GM19468 (cell line): ENCODE data around the gene SLC16A1.
"Not testable (repeated sequence)": the region's sequence is repeated elsewhere in the genome, so short reads cannot be mapped to it uniquely, and the experiment has no call there.

Experiments
- ATAC-seq: cut with Tn5 transposase; IDR thresholded peaks from one replicate; pipeline ENCODE4 v1.9.1; 2021; ENCODE audit warnings: mild to moderate bottlenecking, moderate library complexity, moderate number of reproducible peaks; ENCODE audit not compliant: unreplicated experiment; ENCODE audit errors: extremely low read depth

Gene SLC16A1

DNA sequence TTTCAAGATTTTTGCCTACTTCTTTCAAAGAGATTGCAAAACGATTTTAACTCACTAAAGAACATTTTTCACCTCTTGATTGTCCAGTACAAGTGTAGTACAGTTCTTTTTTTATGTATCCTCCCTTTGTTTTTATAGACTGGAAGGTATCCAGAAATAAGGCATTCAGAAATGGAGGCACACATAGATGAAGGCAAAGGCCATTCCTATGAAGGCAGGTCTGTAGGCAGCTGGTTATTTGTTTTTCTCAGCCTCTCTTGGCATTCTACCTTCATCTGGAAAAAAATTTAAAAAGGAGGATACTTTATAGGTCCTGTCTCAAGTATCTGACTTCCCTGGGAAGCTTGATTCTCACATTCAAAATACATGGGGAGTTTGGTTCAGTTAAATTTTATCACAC, 18.6 kb upstream of the SLC16A1 start:
- ATAC-seq, result no peak

DNA sequence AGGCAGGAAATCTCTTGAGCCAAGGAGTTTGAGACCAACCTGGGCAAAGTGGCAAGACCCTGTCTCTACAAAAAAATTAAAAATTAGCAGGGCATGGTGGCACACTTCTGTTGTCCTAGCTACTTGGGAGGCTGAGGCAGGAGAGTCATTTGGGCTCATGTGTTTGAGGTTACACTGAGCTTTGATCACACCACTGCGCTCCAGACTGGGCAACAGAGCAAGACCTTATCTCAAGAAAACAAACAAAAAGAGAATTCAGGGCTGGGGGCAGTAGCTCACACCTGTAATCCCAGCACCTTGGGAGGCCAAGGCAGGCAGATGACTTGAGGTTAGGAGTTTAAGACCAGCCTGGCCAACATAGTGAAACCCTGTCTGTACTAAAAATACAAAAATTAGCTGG, 17.8 kb upstream of the SLC16A1 start:
- no peak for ATAC-seq

- no peak for ATAC-seq
Observed at GRCh38 chr1:112971006-112971405, 15.0 kb upstream of the SLC16A1 start.

DNA sequence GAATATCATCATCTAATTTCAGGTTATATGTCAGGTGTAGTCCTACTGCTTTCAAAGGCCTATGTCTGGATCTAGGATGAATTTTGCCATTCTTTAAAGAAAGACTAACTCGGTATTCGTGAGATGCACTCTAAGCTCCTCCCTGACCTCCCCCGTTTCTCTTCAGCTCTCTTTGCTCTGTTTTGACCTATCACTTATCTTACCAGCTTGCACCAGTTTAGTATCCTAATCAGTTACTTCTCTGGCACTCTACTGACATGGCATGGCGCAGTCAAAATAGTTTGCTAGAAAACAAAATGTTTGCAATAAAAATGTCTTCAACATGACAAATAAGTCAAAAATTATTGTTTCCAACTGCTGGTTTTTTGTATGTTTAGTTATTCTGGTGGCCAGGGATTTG, 8.4 kb upstream of the SLC16A1 start:
- no peak for ATAC-seq

GRCh38 chr1:112961072-112961471, 5.1 kb upstream of the SLC16A1 start:
- ATAC-seq, result no peak

DNA sequence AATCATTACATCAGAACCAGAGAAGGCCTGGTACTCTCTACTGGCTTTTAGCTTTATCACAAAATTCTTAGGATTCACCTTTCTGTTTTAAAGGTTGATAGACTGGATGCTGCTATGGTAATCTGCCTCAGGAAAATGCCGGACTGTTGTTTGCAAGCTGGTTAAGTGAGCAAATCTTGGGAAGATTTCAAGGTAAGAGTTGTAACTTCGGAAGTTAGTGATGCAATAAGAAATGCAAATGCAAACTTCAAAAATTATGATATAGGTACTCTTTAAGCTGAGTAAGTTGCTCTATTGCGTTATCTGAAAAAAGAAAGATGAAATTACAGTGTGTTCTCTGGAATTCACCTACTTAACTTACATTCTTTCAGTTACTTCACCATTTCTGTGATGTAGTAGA, 4.4 kb upstream of the SLC16A1 start:
- ATAC-seq, result no peak

GRCh38 chr1:112958236-112958635, 2.2 kb upstream of the SLC16A1 start:
- ATAC-seq, result not testable (repeated sequence)

GRCh38 chr1:112957133-112957812, 1.3 kb upstream of the SLC16A1 start:
- peak; percentile 16 for ATAC-seq

GRCh38 chr1:112956544-112957132, 642 bp upstream of the SLC16A1 start:
- no peak for ATAC-seq

DNA sequence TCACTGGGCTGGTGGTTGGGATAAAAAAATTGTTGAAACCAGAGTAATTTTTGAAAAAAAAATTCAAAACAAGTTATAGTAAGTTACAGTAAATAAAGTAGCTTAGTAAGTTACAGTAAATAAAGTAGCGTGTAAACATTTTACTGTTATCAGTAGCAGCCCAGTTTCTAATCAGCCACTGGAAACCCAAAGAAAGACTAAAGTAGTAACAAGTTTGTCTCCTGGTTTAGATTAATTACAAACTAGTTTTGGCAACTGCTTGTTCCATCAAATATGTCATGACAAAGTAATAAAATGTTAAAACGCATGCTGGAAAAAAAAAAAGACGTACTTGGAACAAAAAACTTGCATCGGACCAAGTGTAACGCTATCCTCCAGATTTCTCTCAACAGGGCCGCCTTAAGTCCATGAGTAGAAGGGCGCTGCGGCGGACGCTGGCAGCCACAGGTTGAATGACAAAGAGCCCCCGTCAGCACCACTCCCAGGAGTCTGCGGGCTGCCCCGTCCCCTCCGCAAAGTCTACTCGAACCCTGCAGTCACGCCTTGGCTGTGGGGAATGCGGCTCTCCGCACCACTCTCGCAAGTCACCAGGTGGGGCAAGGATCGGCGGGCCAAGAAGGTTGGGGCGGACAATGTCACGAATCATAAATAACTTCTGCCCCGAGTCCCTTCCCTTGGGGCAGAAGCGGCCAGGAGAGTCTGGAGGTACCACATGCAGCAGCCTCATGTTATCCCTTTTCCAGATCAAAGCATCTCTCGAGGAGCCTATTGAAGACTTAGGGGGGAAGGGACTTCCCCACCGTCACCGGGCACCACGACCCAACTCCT, 837 bp downstream of the SLC16A1 start:
- peak; percentile 5 for ATAC-seq

DNA sequence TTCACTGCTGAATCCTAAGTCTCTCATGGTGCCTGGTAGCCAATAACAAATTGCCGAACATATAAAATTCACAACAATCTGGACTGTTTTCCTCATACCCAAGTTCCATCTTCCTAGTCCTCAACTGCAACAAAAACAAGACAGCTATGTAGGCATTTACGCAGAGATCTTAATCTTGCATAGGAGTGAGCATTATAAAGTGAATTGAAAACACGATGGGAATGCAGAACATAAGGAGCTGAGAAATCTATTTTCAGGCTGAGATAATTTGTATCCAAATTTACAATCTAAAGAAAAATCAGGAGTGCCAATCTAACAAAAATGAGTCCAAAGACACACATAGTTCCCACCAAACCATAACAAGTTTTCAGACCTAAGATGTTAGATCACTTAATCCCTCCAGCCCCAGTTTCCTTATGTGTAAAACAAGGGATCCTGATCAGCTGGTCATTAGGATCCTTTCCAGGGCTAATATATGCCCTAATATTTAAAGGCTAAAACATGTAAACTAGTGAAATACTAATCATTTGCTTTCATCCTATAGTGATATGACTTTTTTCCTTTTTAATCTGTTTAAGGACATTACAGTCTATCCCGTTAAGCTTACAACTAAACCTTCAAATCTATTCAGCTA, 1.9 kb downstream of the SLC16A1 start:
- ATAC-seq, result no peak

DNA sequence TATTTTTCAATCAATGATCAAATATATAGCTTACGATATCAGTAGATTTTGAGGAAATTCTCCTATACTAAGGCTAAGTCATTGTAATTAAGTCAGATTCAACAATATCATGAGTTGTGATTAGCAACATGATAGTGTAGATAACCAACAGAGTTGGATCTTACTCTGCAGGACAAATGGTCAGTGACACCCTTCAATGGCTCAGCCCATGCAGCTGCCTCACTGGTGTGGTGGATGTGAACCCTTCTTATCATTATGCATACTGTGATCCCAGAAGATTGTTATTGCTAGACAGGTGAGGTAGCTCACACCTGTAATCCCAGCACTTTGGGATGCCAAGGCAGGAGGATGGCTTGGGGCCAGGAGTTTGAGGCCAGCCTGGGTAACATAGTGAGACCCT, 5.6 kb downstream of the SLC16A1 start:
- ATAC-seq, result no peak

GRCh38 chr1:112946683-112947082, 9.3 kb downstream of the SLC16A1 start:
- no peak for ATAC-seq

DNA sequence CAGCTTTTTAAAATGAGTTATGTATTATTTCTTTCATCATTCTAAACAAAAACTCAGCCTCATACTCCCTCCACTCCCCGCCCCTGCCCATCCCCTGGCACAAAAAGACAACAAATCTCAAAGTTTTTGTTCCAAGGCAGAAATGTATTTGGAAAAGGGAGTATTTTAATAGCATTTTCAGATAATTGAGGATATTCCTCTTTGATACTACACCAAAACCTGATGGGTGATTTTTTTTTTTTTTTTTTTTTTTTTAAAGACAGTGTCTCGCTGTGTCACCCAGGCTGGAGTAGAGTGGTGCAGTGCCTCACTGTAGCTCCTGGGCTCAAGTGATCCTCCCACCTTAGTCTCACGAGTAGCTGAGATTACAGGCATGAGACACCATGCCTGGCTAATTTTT, 16.2 kb downstream of the SLC16A1 start:
- ATAC-seq, result no peak

GRCh38 chr1:112938210-112938609, 17.8 kb downstream of the SLC16A1 start:
- no peak for ATAC-seq

GRCh38 chr1:112937495-112937894, 18.5 kb downstream of the SLC16A1 start:
- no peak for ATAC-seq

- ATAC-seq, result no peak
Observed at GRCh38 chr1:112937070-112937469, 18.9 kb downstream of the SLC16A1 start.

- ATAC-seq, result no peak
Observed at GRCh38 chr1:112935461-112936111, 20.4 kb downstream of the SLC16A1 start.

DNA sequence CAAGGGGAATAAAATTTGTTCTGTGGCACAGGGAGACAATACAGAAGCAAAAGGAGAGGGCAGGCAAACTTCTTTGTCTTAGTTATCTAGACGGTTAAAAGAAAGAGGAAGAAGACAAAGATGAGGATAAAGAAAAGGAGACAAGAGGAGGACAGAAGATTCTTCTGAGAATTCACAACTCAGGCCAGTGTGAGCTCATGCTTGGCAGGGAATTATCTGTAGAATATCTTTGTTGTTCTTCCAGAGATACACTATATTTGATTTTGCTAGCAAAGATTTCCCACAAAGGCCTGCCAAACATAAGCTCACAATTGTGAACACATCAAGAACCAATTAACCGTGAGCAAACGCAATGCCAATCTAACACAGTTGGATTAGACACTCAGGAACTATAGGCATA, 21.4 kb downstream of the SLC16A1 start:
- ATAC-seq, result no peak

DNA sequence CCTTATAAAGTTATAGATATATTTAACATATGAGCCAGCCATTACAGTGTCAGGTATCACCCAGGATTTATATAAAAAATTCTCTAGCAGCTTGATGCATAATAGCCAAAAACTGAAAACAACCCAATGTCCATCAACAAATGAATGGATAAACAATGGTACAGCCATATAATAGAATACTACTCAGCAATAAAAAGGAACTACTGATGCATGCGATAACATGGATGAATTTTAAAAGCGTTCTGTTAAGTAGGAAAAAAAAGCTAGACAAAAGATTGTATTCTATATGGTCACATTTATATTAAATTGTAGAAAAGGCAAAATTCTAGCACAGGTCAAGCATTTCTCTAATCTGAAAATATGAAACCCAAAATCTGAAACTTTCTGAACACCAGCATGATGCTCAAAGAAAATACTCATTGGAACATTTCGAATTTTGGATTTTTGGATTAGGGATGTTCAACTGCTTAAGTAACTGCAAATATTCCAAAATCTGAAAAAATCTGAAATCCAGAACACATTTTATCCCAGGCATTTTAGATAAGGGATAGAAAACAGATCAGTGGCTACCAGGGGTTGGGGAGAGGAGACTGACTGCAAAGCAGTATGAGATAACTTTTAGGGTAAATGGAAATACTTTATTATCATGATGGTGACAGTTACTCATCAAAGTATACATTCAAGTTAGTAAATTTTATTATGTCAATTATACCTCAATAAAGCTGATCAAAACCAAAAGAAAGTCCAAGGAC, 22.0 kb downstream of the SLC16A1 start:
- no peak for ATAC-seq
